ENCODE results near the gene GPR160. TPM values are rescaled to one million over a fixed set of nuclear protein-coding genes. Genes with fewer than 3 reads are reported as not detected.
A peak's percentile ranks its signal among the peaks of the same experiment; 100 is the strongest.

Gene GPR160
- 63.2 and 65.5 TPM in 2 replicates for total RNA-seq

- ATAC-seq (ENCODE audit: low read depth) (peak; percentile 77), DNase-seq (peak; percentile 88)
- peaks cover 46% of the 10 kb centered on the region for H3K4me1 Mint-ChIP-seq
- peak within 1 kb of the TSS; percentile 88 for H3K27ac Mint-ChIP-seq
- H3K27me3 Mint-ChIP-seq = no peaks in the 10 kb centered on the region
- intact Hi-C loops (cut with micrococcal nuclease) = loop anchor here (1.0 to 5.0 kb wide), 10 partner anchors 8 to 890 kb away; partner anchors contain the start of gene PHC3
- TF ChIP-seq CTCF (IDR thresholded peaks at IDR 0.05) = peak; percentile 52
- H3K4me3 Mint-ChIP-seq = peak within 1 kb of the TSS; percentile 93
- ChIA-PET POLR2A (interaction anchor here (0.6 to 2.0 kb wide), 16 partner anchors 15 to 319 kb away, joined by 3 to 8 read pairs (median 4); partner anchors contain the start of genes ACTRT3 and PHC3), CTCF (interaction anchor here (0.7 to 2.6 kb wide), 3 partner anchors 16 to 108 kb away, joined by 3 to 13 read pairs (median 4); no protein-coding TSS in a partner anchor)
- peaks cover 18% of the 10 kb centered on the region for H3K36me3 Mint-ChIP-seq (ENCODE audit: low read depth)
- H3K9me3 Mint-ChIP-seq = no peaks in the 10 kb centered on the region
These were observed at the start of gene GPR160 for GRCh38 chr3:170037463-170038433. TSS of gene GPR160 (plus strand) at chr3:170037995. CDS start at chr3:170083973, 45,978 bp downstream.

- peaks cover 2% of the 10 kb centered on the region for H3K9me3 Mint-ChIP-seq
- POLR2A ChIA-PET = interaction anchor here (0.9 kb wide), 1 partner anchor 45 kb away, joined by 3 read pairs; no protein-coding TSS in a partner anchor
- H3K4me1 Mint-ChIP-seq = peaks cover 6% of the 10 kb centered on the region
- no peak for ATAC-seq (ENCODE audit: low read depth)
- no peak overlapping the region for H3K27ac Mint-ChIP-seq
- CTCF ChIA-PET = no interaction called here
- no peak for TF ChIP-seq CTCF (IDR thresholded peaks at IDR 0.05)
- no peak overlapping the region for H3K4me3 Mint-ChIP-seq
- DNase-seq = no peak
- H3K27me3 Mint-ChIP-seq = no peaks in the 10 kb centered on the region
- intact Hi-C loops (cut with micrococcal nuclease) = no loop called here
- peaks cover 71% of the 10 kb centered on the region for H3K36me3 Mint-ChIP-seq (ENCODE audit: low read depth)
These were observed 47.4 kb upstream of the GPR160 start for GRCh38 chr3:169990431-169990830.

- TF ChIP-seq CTCF (IDR thresholded peaks at IDR 0.05) = no peak
- H3K4me3 Mint-ChIP-seq = no peak overlapping the region
- ChIA-PET POLR2A (interaction anchor here (1.0 kb wide), 1 partner anchor 62 kb away, joined by 5 read pairs; no protein-coding TSS in a partner anchor), CTCF (no interaction called here)
- DNase-seq (no peak), ATAC-seq (ENCODE audit: low read depth) (no peak)
- peaks cover 12% of the 10 kb centered on the region for H3K4me1 Mint-ChIP-seq
- H3K36me3 Mint-ChIP-seq (ENCODE audit: low read depth) = peaks cover 67% of the 10 kb centered on the region
- intact Hi-C loops (cut with micrococcal nuclease) = no loop called here
- H3K27me3 Mint-ChIP-seq = no peaks in the 10 kb centered on the region
- peaks cover 2% of the 10 kb centered on the region for H3K9me3 Mint-ChIP-seq
- H3K27ac Mint-ChIP-seq = no peak overlapping the region
These were observed 45.6 kb upstream of the GPR160 start for GRCh38 chr3:169992156-169992555.

- intact Hi-C loops (cut with micrococcal nuclease) = no loop called here
These were observed 45.0 kb upstream of the GPR160 start for GRCh38 chr3:169992781-169993180.

More at GRCh38 chr3:169992781-169993180, 45.0 kb upstream of the GPR160 start:
- POLR2A ChIA-PET = interaction anchor here (1.0 kb wide), 1 partner anchor 62 kb away, joined by 5 read pairs; no protein-coding TSS in a partner anchor
- H3K4me1 Mint-ChIP-seq = peaks cover 12% of the 10 kb centered on the region
- ATAC-seq (ENCODE audit: low read depth) = no peak
- TF ChIP-seq CTCF (IDR thresholded peaks at IDR 0.05) = no peak
- peaks cover 2% of the 10 kb centered on the region for H3K9me3 Mint-ChIP-seq
- H3K27me3 Mint-ChIP-seq = no peaks in the 10 kb centered on the region
- CTCF ChIA-PET = no interaction called here
- no peak for DNase-seq
- H3K36me3 Mint-ChIP-seq (ENCODE audit: low read depth) = peaks cover 67% of the 10 kb centered on the region
- H3K4me3 Mint-ChIP-seq = no peak overlapping the region
- H3K27ac Mint-ChIP-seq = peak overlapping the region; percentile 30
